ENCODE data around the gene LIN7A.

LIN7A gene

DNA sequence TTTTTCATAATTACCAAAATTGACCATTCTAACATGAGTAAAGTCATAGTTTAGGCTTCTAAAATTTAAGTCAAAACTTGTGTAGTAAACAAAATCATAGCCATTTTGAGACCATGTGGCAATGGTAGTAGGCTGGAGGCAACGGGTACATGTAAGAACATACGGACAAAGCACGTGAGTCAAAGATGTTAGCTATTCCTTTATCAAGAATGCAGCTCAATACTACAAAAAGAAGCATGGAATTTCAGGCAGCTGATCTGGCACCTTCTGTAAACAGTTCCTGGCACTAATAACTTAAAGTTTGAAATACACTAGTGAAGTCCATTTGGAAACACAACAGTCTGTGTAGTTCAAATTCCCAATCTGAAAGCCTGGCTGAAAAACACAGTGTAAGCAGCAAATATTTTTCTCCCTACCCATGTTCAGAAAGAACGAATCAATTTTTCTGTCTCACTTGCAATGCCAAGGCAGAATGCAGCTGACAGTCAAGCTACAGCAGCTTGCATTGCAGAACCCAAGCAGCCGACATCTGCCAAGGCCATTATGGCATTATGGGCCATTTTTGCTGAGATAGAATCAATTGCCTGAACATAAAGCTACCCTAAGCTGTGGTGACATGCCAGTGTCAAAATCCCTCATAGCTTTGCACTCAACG lies 191.8 kb downstream of the LIN7A start:
- Histone ChIP-seq H3K36me3 (ENCODE audit: insufficient read depth, low read length) (no peaks in the 10 kb centered on the region), H3K4me1 (ENCODE audit: insufficient read depth, low read length, poor library complexity, severe bottlenecking) (no peaks in the 10 kb centered on the region), H3K79me2 (ENCODE audit: insufficient read depth, low read length) (no peaks in the 10 kb centered on the region), H2AFZ (ENCODE audit: low read length) (no peak overlapping the region), H3K4me2 (ENCODE audit: low read depth, low read length, poor library complexity, severe bottlenecking) (no peak overlapping the region), H3K9me2 (replicated peaks; ENCODE audit: low read depth, low read length) (no peaks in the 10 kb centered on the region), H3K9ac (ENCODE audit: low read depth, low read length, poor library complexity, severe bottlenecking) (no peak overlapping the region), H3F3A (ENCODE audit: low read depth) (no peaks in the 10 kb centered on the region), H3K4me3 (ENCODE audit: low read length, poor library complexity, severe bottlenecking) (no peak overlapping the region), H3K9me3 (ENCODE audit: insufficient read depth, low read depth, low read length) (no peaks in the 10 kb centered on the region), H4K20me1 (ENCODE audit: insufficient read depth, low read length, poor library complexity, severe bottlenecking) (no peaks in the 10 kb centered on the region), H3K27me3 (ENCODE audit: insufficient read depth, low read length, poor library complexity, severe bottlenecking) (no peaks in the 10 kb centered on the region)
- TF ChIP-seq EZH2phosphoT487 (IDR thresholded peaks at IDR 0.05; ENCODE audit: borderline replicate concordance) = no peak
- TF ChIP-seq, protein P1, sequence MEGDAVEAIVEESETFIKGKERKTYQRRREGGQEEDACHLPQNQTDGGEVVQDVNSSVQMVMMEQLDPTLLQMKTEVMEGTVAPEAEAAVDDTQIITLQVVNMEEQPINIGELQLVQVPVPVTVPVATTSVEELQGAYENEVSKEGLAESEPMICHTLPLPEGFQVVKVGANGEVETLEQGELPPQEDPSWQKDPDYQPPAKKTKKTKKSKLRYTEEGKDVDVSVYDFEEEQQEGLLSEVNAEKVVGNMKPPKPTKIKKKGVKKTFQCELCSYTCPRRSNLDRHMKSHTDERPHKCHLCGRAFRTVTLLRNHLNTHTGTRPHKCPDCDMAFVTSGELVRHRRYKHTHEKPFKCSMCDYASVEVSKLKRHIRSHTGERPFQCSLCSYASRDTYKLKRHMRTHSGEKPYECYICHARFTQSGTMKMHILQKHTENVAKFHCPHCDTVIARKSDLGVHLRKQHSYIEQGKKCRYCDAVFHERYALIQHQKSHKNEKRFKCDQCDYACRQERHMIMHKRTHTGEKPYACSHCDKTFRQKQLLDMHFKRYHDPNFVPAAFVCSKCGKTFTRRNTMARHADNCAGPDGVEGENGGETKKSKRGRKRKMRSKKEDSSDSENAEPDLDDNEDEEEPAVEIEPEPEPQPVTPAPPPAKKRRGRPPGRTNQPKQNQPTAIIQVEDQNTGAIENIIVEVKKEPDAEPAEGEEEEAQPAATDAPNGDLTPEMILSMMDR (conservative IDR thresholded peaks at IDR 0.05; ENCODE audit: low read length) = no peak
